ENCODE results near the gene YEATS4. TPM values are rescaled to one million over a fixed set of nuclear protein-coding genes. Genes with fewer than 3 reads are reported as not detected.

Gene YEATS4
- total and polyA plus RNA-seq, 2 experiments from 2014 or later = 64.7 to 90.5 TPM

- Histone ChIP-seq H3K36me3 (ENCODE audit: insufficient read depth) (peaks cover 9% of the 10 kb centered on the region; the same call in 1 of the 2 replicates), H3F3A (replicated peaks; ENCODE audit: low read depth) (no peaks in the 10 kb centered on the region; the same call in 1 of the 2 replicates), H3K79me2 (replicated peaks; ENCODE audit: insufficient read depth) (no peaks in the 10 kb centered on the region), H3K4me3 (no peak overlapping the region), H3K4me1 (ENCODE audit: insufficient read depth) (no peaks in the 10 kb centered on the region), H3K9me2 (ENCODE audit: insufficient read depth) (no peaks in the 10 kb centered on the region), H3K4me2 (no peak overlapping the region), H3K27me3 (ENCODE audit: insufficient read depth) (no peaks in the 10 kb centered on the region), H2AFZ (no peak overlapping the region), H4K20me1 (replicated peaks; ENCODE audit: insufficient read depth) (no peaks in the 10 kb centered on the region), H3K27ac (ENCODE audit: low read depth) (no peak overlapping the region)
- DNase-seq (ENCODE audit: low spot score) = no peak
- peaks cover 31% of the 10 kb centered on the region for H3K36me3 Mint-ChIP-seq (ENCODE audit: low read depth)
- no peaks in the 10 kb centered on the region for H3K4me1 Mint-ChIP-seq
- TF ChIP-seq POLR2AphosphoS5 (IDR thresholded peaks at IDR 0.05; ENCODE audit: low read depth) (no peak), STAT1 (IDR thresholded peaks at IDR 0.05; ENCODE audit: unreplicated experiment) (no peak), ETS1 (IDR thresholded peaks at IDR 0.05) (no peak), REST (IDR thresholded peaks at IDR 0.05; ENCODE audit: unreplicated experiment) (no peak)
- no peak overlapping the region for H3K4me3 Mint-ChIP-seq
- no peak for ATAC-seq
- H3K9me3 Mint-ChIP-seq = no peaks in the 10 kb centered on the region
- no peaks in the 10 kb centered on the region for H3K27me3 Mint-ChIP-seq (ENCODE audit: insufficient read depth, low read depth, poor library complexity)
- no peak overlapping the region for H3K27ac Mint-ChIP-seq
Measured at GRCh38 chr12:69389831-69390230, 30.3 kb downstream of the YEATS4 start.

- Histone ChIP-seq H4K20me1 (replicated peaks; ENCODE audit: insufficient read depth) (no peaks in the 10 kb centered on the region), H3K27me3 (ENCODE audit: insufficient read depth) (no peaks in the 10 kb centered on the region), H3K4me1 (ENCODE audit: insufficient read depth) (no peaks in the 10 kb centered on the region), H3K79me2 (replicated peaks; ENCODE audit: insufficient read depth) (no peaks in the 10 kb centered on the region), H3K4me3 (no peak overlapping the region), H3K27ac (ENCODE audit: low read depth) (no peak overlapping the region), H2AFZ (no peak overlapping the region), H3K36me3 (ENCODE audit: insufficient read depth) (peaks cover 9% of the 10 kb centered on the region; the same call in 1 of the 2 replicates), H3K4me2 (no peak overlapping the region), H3K9me2 (ENCODE audit: insufficient read depth) (no peaks in the 10 kb centered on the region), H3F3A (replicated peaks; ENCODE audit: low read depth) (no peaks in the 10 kb centered on the region; the same call in 1 of the 2 replicates)
- TF ChIP-seq ZNF114 (CRISPR knock-in tag; IDR thresholded peaks at IDR 0.05) (no peak), EZH2 (IDR thresholded peaks at IDR 0.05; ENCODE audit: low read depth, unreplicated experiment) (no peak), POLR2AphosphoS5 (IDR thresholded peaks at IDR 0.05; ENCODE audit: low read depth) (no peak), JUNB (IDR thresholded peaks at IDR 0.05; ENCODE audit: unreplicated experiment) (no peak), NANOG (IDR thresholded peaks at IDR 0.05; ENCODE audit: borderline replicate concordance) (no peak), REST (IDR thresholded peaks at IDR 0.05; ENCODE audit: unreplicated experiment) (no peak), CTCF (conservative IDR thresholded peaks at IDR 0.05; ENCODE audit: low read depth in 2 of 2) (no peak), ETS1 (IDR thresholded peaks at IDR 0.05) (no peak), CREB1 (CRISPR knock-in tag; IDR thresholded peaks at IDR 0.05; ENCODE audit: low read depth) (no peak), EZH2phosphoT487 (IDR thresholded peaks at IDR 0.05; ENCODE audit: unreplicated experiment) (no peak)
- no peak overlapping the region for H3K27ac Mint-ChIP-seq
- no peaks in the 10 kb centered on the region for H3K4me1 Mint-ChIP-seq
- H3K27me3 Mint-ChIP-seq (ENCODE audit: insufficient read depth, low read depth, poor library complexity) = no peaks in the 10 kb centered on the region
- no peak overlapping the region for H3K4me3 Mint-ChIP-seq
- no peak for DNase-seq (ENCODE audit: low spot score)
- H3K36me3 Mint-ChIP-seq (ENCODE audit: low read depth) = peaks cover 35% of the 10 kb centered on the region
- ATAC-seq = no peak
- H3K9me3 Mint-ChIP-seq = no peaks in the 10 kb centered on the region
Measured at GRCh38 chr12:69392179-69392928, 32.8 kb downstream of the YEATS4 start.
